AG08396 (cell line): Measurements from ENCODE around the gene PTCD3.

ENCODE experiments used
- DNase-seq: peaks from one replicate; pipeline ENCODE4 v3.0.0; 2012; ENCODE audit warnings: low spot score, mixed read lengths

Gene PTCD3

GRCh38 chr2:86105969-86106945 lies at the start of gene PTCD3:
Gene PTCD3, plus strand, starts transcription at chr2:86106235. Its CDS starts 13 bp downstream, at chr2:86106248.
- DNase-seq = peak; percentile 86

GRCh38 chr2:86056590-86057331 lies 49.3 kb upstream of the PTCD3 start:
- no peak for DNase-seq

GRCh38 chr2:86062043-86062442 lies 44.0 kb upstream of the PTCD3 start:
- peak; percentile 49 for DNase-seq

- no peak for DNase-seq
Observed at GRCh38 chr2:86064006-86064405, 42.0 kb upstream of the PTCD3 start.

- no peak for DNase-seq
Observed at GRCh38 chr2:86065512-86065911, 40.5 kb upstream of the PTCD3 start.

- no peak for DNase-seq
Observed at GRCh38 chr2:86066007-86066578, 39.9 kb upstream of the PTCD3 start.

GRCh38 chr2:86066915-86067314 lies 39.1 kb upstream of the PTCD3 start:
- no peak for DNase-seq

GRCh38 chr2:86068136-86068588 lies 37.9 kb upstream of the PTCD3 start:
- DNase-seq = peak; percentile 39

- DNase-seq = no peak
Observed at GRCh38 chr2:86068648-86069047, 37.4 kb upstream of the PTCD3 start.

- DNase-seq = no peak
Observed at GRCh38 chr2:86069091-86069685, 36.8 kb upstream of the PTCD3 start.

- DNase-seq = no peak
Observed at GRCh38 chr2:86069783-86070339, 36.2 kb upstream of the PTCD3 start.

GRCh38 chr2:86070868-86071267 lies 35.2 kb upstream of the PTCD3 start:
- DNase-seq = no peak

GRCh38 chr2:86072271-86072858 lies 33.7 kb upstream of the PTCD3 start:
- no peak for DNase-seq

- no peak for DNase-seq
Observed at GRCh38 chr2:86073225-86073624, 32.8 kb upstream of the PTCD3 start.

GRCh38 chr2:86074256-86074655 lies 31.8 kb upstream of the PTCD3 start:
- no peak for DNase-seq

- DNase-seq = no peak
Observed at GRCh38 chr2:86074811-86075210, 31.2 kb upstream of the PTCD3 start.

GRCh38 chr2:86075886-86076285 lies 30.1 kb upstream of the PTCD3 start:
- DNase-seq = no peak

- peak; percentile 30 for DNase-seq
Observed at GRCh38 chr2:86078774-86079545, 27.1 kb upstream of the PTCD3 start.

- peak; percentile 62 for DNase-seq
Observed at GRCh38 chr2:86079981-86080911, 25.8 kb upstream of the PTCD3 start.
